ENCODE data around the gene TEX52. TPM values are rescaled to one million over a fixed set of nuclear protein-coding genes. Genes with fewer than 3 reads are reported as not detected.

Gene TEX52
- total and polyA plus RNA-seq, 2 experiments from 2014 or later, result not detected

DNA sequence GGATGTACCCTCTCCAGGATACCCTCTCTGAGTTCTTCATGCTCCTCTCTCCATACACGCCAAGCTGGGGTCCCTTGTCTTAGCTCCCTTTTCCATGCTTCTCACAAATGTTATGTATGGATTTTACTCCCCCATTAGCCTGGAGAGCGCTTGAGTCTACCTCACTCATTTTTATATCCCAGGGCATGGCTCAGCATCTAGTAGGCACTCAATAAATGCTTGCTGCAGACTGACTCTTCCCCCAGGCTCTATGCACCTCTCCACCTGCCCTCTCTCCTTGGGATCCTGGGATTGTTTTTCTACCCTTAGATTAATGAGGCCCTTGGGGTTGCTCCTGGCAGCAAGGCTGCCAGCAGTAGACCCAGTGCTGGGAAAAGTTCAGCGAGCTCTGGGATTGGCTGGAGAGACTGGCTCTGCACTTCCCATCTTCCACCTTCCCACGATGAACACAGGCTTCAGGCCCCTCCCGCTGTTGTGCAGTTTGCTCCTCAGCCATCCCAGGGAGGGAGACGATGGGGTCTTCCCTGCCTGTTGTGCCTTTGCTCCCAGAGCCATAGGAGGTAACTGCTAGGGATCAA is 24.2 kb downstream of the TEX52 start (continued):
- TF ChIP-seq, protein P1, sequence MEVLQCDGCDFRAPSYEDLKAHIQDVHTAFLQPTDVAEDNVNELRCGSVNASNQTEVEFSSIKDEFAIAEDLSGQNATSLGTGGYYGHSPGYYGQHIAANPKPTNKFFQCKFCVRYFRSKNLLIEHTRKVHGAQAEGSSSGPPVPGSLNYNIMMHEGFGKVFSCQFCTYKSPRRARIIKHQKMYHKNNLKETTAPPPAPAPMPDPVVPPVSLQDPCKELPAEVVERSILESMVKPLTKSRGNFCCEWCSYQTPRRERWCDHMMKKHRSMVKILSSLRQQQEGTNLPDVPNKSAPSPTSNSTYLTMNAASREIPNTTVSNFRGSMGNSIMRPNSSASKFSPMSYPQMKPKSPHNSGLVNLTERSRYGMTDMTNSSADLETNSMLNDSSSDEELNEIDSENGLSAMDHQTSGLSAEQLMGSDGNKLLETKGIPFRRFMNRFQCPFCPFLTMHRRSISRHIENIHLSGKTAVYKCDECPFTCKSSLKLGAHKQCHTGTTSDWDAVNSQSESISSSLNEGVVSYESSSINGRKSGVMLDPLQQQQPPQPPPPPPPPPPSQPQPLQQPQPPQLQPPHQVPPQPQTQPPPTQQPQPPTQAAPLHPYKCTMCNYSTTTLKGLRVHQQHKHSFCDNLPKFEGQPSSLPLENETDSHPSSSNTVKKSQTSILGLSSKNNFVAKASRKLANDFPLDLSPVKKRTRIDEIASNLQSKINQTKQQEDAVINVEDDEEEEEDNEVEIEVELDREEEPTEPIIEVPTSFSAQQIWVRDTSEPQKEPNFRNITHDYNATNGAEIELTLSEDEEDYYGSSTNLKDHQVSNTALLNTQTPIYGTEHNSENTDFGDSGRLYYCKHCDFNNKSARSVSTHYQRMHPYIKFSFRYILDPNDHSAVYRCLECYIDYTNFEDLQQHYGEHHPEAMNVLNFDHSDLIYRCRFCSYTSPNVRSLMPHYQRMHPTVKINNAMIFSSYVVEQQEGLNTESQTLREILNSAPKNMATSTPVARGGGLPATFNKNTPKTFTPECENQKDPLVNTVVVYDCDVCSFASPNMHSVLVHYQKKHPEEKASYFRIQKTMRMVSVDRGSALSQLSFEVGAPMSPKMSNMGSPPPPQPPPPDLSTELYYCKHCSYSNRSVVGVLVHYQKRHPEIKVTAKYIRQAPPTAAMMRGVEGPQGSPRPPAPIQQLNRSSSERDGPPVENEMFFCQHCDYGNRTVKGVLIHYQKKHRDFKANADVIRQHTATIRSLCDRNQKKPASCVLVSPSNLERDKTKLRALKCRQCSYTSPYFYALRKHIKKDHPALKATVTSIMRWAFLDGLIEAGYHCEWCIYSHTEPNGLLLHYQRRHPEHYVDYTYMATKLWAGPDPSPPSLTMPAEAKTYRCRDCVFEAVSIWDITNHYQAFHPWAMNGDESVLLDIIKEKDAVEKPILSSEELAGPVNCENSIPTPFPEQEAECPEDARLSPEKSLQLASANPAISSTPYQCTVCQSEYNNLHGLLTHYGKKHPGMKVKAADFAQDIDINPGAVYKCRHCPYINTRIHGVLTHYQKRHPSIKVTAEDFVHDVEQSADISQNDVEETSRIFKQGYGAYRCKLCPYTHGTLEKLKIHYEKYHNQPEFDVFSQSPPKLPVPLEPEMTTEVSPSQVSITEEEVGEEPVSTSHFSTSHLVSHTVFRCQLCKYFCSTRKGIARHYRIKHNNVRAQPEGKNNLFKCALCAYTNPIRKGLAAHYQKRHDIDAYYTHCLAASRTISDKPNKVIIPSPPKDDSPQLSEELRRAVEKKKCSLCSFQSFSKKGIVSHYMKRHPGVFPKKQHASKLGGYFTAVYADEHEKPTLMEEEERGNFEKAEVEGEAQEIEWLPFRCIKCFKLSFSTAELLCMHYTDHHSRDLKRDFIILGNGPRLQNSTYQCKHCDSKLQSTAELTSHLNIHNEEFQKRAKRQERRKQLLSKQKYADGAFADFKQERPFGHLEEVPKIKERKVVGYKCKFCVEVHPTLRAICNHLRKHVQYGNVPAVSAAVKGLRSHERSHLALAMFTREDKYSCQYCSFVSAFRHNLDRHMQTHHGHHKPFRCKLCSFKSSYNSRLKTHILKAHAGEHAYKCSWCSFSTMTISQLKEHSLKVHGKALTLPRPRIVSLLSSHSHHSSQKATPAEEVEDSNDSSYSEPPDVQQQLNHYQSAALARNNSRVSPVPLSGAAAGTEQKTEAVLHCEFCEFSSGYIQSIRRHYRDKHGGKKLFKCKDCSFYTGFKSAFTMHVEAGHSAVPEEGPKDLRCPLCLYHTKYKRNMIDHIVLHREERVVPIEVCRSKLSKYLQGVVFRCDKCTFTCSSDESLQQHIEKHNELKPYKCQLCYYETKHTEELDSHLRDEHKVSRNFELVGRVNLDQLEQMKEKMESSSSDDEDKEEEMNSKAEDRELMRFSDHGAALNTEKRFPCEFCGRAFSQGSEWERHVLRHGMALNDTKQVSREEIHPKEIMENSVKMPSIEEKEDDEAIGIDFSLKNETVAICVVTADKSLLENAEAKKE (CRISPR knock-in tag; IDR thresholded peaks at IDR 0.05), result no peak

DNA sequence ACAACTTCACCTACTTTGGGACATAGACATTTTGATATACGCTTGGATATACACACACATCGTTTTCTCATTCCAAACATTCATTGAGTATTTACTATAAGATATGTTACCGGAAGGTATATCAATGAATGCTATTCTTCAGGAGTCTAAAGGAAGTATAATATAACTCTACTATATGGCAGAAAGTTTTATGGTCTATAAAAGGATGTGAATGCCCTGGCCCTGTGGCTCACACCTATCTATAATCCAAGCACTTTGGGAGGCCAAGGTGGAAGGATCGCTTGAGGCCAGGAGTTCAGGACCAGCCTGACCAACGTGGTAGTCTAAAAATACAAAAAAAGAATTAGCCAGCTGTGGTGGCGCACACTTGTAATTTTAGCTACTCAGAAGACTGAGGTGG is 27.6 kb downstream of the TEX52 start:
- no peak overlapping the region for H3K4me3 Mint-ChIP-seq
- H3K79me2 ChIP-seq (replicated peaks; ENCODE audit: insufficient read depth), result no peaks in the 10 kb centered on the region
- peaks cover 37% of the 10 kb centered on the region for H3K4me1 Mint-ChIP-seq
- TF ChIP-seq EZH2 (IDR thresholded peaks at IDR 0.05; ENCODE audit: low read depth, unreplicated experiment), result no peak
- TF ChIP-seq, protein P1 (CRISPR knock-in tag; IDR thresholded peaks at IDR 0.05), result no peak
- TF ChIP-seq EZH2phosphoT487 (IDR thresholded peaks at IDR 0.05; ENCODE audit: unreplicated experiment), result no peak
- TF ChIP-seq CTCF (conservative IDR thresholded peaks at IDR 0.05; ENCODE audit: low read depth in 2 of 2), result no peak
- no peak for TF ChIP-seq POLR2AphosphoS5 (IDR thresholded peaks at IDR 0.05; ENCODE audit: low read depth)
- TF ChIP-seq STAT1 (IDR thresholded peaks at IDR 0.05; ENCODE audit: unreplicated experiment), result no peak
- TF ChIP-seq ZNF331 (CRISPR knock-in tag; IDR thresholded peaks at IDR 0.05; ENCODE audit: low read depth), result no peak

More for the DNA sequence above, 27.6 kb downstream of the TEX52 start:
- ATAC-seq (no peak), DNase-seq (ENCODE audit: low spot score) (no peak)
- Histone ChIP-seq H3K36me3 (ENCODE audit: insufficient read depth) (peaks cover 10% of the 10 kb centered on the region), H2AFZ (no peak overlapping the region), H3F3A (replicated peaks; ENCODE audit: low read depth) (peaks cover 5% of the 10 kb centered on the region; the same call in 1 of the 2 replicates), H3K9me2 (ENCODE audit: insufficient read depth) (no peaks in the 10 kb centered on the region), H3K4me2 (no peak overlapping the region), H3K27me3 (ENCODE audit: insufficient read depth) (no peaks in the 10 kb centered on the region), H3K4me1 (ENCODE audit: insufficient read depth) (peaks cover 14% of the 10 kb centered on the region), H4K20me1 (replicated peaks; ENCODE audit: insufficient read depth) (peaks cover 5% of the 10 kb centered on the region; the same call in 1 of the 2 replicates), H3K27ac (ENCODE audit: low read depth) (no peak overlapping the region), H3K4me3 (no peak overlapping the region)
- peaks cover 41% of the 10 kb centered on the region for H3K36me3 Mint-ChIP-seq (ENCODE audit: low read depth)
- H3K27ac Mint-ChIP-seq, result no peak overlapping the region
- H3K27me3 Mint-ChIP-seq (ENCODE audit: insufficient read depth, low read depth, poor library complexity), result peaks cover 7% of the 10 kb centered on the region
- H3K9me3 Mint-ChIP-seq, result no peaks in the 10 kb centered on the region

Data from GM23338 (cell line).